Choroid plexus epithelial cell (primary cell): ENCODE data around the gene IGFL1.
"Not testable (repeated sequence)": the region's sequence is repeated elsewhere in the genome, so short reads cannot be mapped to it uniquely, and the experiment has no call there.

Source experiments
- DNase-seq: peaks from one replicate; pipeline ENCODE4 v3.0.0-alpha.2; 2010; ENCODE audit warnings: low read depth
- H3K4me3 ChIP-seq: 2 replicates; pipeline ENCODE4 v1.5.1; 2011; ENCODE audit warnings: low read depth, mild to moderate bottlenecking, control low read depth, low read length, moderate library complexity
- CTCF ChIP-seq: conservative IDR thresholded peaks from 2 replicates; pipeline ENCODE4 v1.5.1; 2011; ENCODE audit warnings: low read depth, mild to moderate bottlenecking, control low read depth, inconsistent platforms, low read length, moderate library complexity

The IGFL1 gene

GRCh38 chr19:46189971-46190888 is 39.3 kb upstream of the IGFL1 start:
- TF ChIP-seq CTCF = no peak
- H3K4me3 ChIP-seq = no peak overlapping the region
- no peak for DNase-seq

GRCh38 chr19:46191356-46191755 is 38.2 kb upstream of the IGFL1 start:
- TF ChIP-seq CTCF = no peak
- H3K4me3 ChIP-seq = no peak overlapping the region
- no peak for DNase-seq

GRCh38 chr19:46191972-46192371 is 37.6 kb upstream of the IGFL1 start:
- DNase-seq = no peak
- H3K4me3 ChIP-seq = no peak overlapping the region
- no peak for TF ChIP-seq CTCF

GRCh38 chr19:46192626-46192991 is 36.9 kb upstream of the IGFL1 start:
- not testable (repeated sequence) for DNase-seq, H3K4me3 ChIP-seq

GRCh38 chr19:46192992-46193650 is 36.4 kb upstream of the IGFL1 start:
- H3K4me3 ChIP-seq = no peak overlapping the region
- peak; percentile 41 for DNase-seq
- no peak for TF ChIP-seq CTCF

GRCh38 chr19:46193678-46194077 is 35.9 kb upstream of the IGFL1 start:
- DNase-seq = no peak
- H3K4me3 ChIP-seq = no peak overlapping the region
- no peak for TF ChIP-seq CTCF

- no peak for TF ChIP-seq CTCF
- no peak overlapping the region for H3K4me3 ChIP-seq
- DNase-seq = no peak
Measured at GRCh38 chr19:46195104-46195503, 34.4 kb upstream of the IGFL1 start.

GRCh38 chr19:46195919-46196318 is 33.6 kb upstream of the IGFL1 start:
- DNase-seq, H3K4me3 ChIP-seq: not testable (repeated sequence)
